Measurements from ENCODE around the gene PRC1. TPM values are rescaled to one million over a fixed set of nuclear protein-coding genes. Genes with fewer than 3 reads are reported as not detected.

The PRC1 gene
- total RNA-seq, 1 donor from 2014 or later, result 161 TPM

DNA sequence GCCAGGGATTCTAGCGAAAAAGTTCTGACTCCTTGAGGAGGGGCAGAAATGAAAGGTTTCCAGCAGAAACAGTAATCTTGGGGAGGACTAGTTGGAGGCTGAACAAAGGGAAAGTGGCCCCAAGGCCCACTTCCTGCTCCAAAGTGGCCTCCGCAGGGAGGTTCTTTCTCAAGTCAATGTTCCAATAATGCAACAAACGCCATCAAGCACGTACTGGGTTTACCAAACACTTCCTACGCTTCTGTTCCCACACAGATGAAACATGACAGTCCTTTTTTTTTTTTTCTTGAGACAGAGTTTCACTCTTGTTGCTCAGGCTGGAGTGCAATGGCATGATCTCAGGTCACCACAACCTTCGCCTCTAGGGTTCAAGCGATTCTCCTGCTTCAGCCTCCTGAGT is 49.2 kb downstream of the PRC1 start:
- Mint-ChIP-seq H3K9me3 (no peaks in the 10 kb centered on the region), H3K4me3 (no peak overlapping the region), H3K27me3 (ENCODE audit: low read depth) (no peaks in the 10 kb centered on the region), H3K27ac (ENCODE audit: unreplicated experiment) (peak overlapping the region; percentile 72), H3K4me1 (no peaks in the 10 kb centered on the region), H3K36me3 (ENCODE audit: low read depth) (no peaks in the 10 kb centered on the region)
- no peak for DNase-seq (ENCODE audit: low read depth, low spot score)
- TF ChIP-seq, protein P1, sequence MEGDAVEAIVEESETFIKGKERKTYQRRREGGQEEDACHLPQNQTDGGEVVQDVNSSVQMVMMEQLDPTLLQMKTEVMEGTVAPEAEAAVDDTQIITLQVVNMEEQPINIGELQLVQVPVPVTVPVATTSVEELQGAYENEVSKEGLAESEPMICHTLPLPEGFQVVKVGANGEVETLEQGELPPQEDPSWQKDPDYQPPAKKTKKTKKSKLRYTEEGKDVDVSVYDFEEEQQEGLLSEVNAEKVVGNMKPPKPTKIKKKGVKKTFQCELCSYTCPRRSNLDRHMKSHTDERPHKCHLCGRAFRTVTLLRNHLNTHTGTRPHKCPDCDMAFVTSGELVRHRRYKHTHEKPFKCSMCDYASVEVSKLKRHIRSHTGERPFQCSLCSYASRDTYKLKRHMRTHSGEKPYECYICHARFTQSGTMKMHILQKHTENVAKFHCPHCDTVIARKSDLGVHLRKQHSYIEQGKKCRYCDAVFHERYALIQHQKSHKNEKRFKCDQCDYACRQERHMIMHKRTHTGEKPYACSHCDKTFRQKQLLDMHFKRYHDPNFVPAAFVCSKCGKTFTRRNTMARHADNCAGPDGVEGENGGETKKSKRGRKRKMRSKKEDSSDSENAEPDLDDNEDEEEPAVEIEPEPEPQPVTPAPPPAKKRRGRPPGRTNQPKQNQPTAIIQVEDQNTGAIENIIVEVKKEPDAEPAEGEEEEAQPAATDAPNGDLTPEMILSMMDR (conservative IDR thresholded peaks at IDR 0.05), result no peak

DNA sequence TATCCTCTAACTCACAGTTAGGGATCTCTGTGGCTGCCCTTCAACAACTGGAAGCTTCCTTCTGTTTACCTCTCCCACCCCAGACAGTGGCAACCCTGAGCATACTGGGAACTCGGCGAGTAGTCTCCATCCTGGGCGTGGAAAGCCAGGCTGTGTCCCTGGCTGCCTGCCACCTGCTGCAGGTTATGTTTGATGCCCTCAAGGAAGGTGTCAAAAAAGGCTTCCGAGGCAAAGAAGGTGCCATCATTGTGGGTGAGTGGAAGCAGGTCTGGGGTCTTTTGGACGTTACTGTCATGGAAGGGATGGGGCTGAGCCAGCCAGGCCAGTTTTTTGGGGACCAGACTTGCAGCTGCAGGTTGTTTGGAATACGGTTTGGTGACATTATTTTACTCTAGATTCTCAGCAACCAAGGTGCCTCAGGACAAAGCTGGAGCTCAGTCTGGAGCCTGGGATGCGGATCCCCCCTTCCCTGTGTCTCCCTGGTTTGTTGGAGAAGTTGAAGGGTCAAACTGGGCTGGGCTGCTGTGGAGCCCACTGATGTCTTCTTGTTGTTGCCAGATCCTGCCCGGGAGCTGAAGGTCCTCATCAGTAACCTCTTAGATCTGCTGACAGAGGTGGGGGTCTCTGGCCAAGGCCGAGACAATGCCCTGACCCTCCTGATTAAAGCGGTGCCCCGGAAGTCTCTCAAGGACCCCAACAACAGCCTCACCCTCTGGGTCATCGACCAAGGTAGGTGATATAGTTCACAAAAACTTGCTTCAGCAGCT is 51.8 kb downstream of the PRC1 start:
- no peak overlapping the region for H3K4me3 Mint-ChIP-seq
- no peaks in the 10 kb centered on the region for H3K4me1 Mint-ChIP-seq
- no peaks in the 10 kb centered on the region for H3K9me3 Mint-ChIP-seq
- no peaks in the 10 kb centered on the region for H3K27me3 Mint-ChIP-seq (ENCODE audit: low read depth)
- TF ChIP-seq, protein P1 (conservative IDR thresholded peaks at IDR 0.05), result no peak
- no peak overlapping the region for H3K27ac Mint-ChIP-seq (ENCODE audit: unreplicated experiment)
- no peak for DNase-seq (ENCODE audit: low read depth, low spot score)
- H3K36me3 Mint-ChIP-seq (ENCODE audit: low read depth), result peaks cover 6% of the 10 kb centered on the region

DNA sequence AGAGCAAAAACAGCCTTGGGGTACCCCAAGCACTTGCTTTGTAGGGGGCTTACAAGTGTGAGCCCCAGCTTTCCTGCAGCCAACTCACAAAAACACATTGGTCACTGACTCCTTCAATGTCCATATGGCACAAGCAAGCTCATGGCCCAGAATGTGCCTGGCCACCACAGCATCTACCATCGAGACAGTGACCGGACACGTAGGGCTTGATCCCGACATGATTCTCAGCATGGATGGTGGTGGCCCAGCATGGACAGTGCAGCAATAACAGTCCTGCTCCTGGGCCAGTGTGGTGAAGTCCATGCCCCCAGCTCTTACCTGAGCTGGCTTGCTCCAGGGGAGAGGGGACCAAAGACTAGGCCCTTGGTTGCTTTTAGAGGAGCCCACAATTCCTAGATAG is 53.3 kb downstream of the PRC1 start:
- DNase-seq (ENCODE audit: low read depth, low spot score), result no peak
- no peaks in the 10 kb centered on the region for H3K9me3 Mint-ChIP-seq
- H3K27me3 Mint-ChIP-seq (ENCODE audit: low read depth), result no peaks in the 10 kb centered on the region
- H3K27ac Mint-ChIP-seq (ENCODE audit: unreplicated experiment), result no peak overlapping the region
- TF ChIP-seq, protein P1 (conservative IDR thresholded peaks at IDR 0.05), result no peak
- H3K4me1 Mint-ChIP-seq, result peaks cover 9% of the 10 kb centered on the region
- peaks cover 6% of the 10 kb centered on the region for H3K36me3 Mint-ChIP-seq (ENCODE audit: low read depth)
- H3K4me3 Mint-ChIP-seq, result no peak overlapping the region

GRCh38 chr15:90939756-90940155 is 54.6 kb downstream of the PRC1 start:
- Mint-ChIP-seq H3K27me3 (ENCODE audit: low read depth) (no peaks in the 10 kb centered on the region), H3K4me1 (peaks cover 13% of the 10 kb centered on the region), H3K4me3 (peak overlapping the region; percentile 38), H3K9me3 (no peaks in the 10 kb centered on the region), H3K36me3 (ENCODE audit: low read depth) (peaks cover 6% of the 10 kb centered on the region), H3K27ac (ENCODE audit: unreplicated experiment) (no peak overlapping the region)
- TF ChIP-seq, protein P1 (conservative IDR thresholded peaks at IDR 0.05), result no peak
- no peak for DNase-seq (ENCODE audit: low read depth, low spot score)

DNA sequence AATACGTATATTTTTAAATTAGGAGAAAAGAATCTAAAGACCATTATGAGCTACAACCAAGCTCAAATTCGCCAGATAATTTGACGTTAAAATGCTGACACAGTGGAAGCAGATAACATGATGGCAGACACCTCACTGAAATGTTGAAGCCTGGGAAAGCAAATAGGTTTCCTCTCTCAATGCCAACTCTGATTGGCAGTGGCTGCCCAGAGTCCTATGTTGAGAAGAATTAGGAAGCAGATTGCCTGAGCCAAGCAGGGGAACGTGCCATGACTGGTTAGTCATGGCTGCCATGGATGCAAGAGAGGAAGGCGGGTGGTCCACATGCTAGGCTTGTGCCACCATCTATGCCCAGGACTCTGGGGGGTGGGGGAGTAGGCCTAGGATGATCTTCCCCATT is 56.1 kb downstream of the PRC1 start:
- peaks cover 6% of the 10 kb centered on the region for H3K36me3 Mint-ChIP-seq (ENCODE audit: low read depth)
- no peak overlapping the region for H3K27ac Mint-ChIP-seq (ENCODE audit: unreplicated experiment)
- no peak overlapping the region for H3K4me3 Mint-ChIP-seq
- H3K27me3 Mint-ChIP-seq (ENCODE audit: low read depth), result no peaks in the 10 kb centered on the region
- no peak for DNase-seq (ENCODE audit: low read depth, low spot score)
- TF ChIP-seq, protein P1 (conservative IDR thresholded peaks at IDR 0.05), result no peak
- no peaks in the 10 kb centered on the region for H3K9me3 Mint-ChIP-seq
- peaks cover 20% of the 10 kb centered on the region for H3K4me1 Mint-ChIP-seq

All from neural crest cell (in vitro differentiated cells).